Right hindlimb (tissue), 1 donor: ENCODE results near the gene KCNIP1.

Experiments
- DNase-seq: peaks from one replicate; pipeline ENCODE4 v3.0.0-alpha.2; 2018

KCNIP1 gene

DNA sequence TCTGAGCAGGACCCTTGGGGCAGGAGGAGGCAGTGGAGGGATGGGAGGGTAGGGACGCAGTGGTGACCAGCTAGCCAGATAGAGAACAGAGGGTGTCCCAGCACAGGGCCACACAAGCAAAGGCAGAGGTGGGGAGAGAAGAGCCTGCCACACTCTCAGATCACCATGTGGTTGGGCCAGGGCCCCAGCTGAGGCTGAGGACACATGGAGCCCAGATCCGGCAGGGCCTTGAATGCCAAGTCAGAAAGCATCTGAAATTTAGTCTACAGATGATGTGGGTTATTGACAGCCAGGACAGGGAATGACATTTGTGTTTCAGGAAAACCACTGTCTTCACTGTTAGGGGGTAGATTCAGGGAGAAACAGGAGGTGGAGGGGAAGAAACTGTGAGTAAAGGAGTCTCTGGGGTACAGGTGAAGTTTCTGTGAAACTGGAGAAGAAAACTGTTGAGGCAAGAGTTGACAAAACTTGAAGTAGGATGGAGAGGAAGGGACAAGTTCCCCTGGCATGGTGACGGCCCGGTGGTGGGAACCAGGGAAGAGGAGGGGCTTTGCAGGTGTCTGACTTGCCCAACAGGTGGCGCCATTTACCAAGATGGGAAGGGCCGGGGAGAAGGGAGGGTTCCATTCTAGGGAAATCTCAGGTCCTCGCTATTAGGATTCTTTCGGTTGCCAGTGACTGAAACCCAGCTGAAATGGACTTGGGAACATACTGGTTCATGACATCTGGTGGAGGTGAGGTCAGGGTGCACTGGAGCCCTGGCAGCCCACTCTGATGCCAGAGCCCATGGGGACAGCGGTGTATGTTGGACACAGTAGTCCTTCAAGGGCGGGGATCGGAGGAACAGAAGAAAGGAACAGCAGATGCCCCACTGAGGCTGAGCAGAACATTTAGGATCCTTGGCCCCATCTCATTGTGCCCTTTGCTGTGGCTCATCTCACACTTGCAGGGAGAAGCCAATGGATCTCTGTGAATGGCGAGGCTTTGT lies 100.1 kb downstream of the KCNIP1 start:
- peak; percentile 67 for DNase-seq

DNA sequence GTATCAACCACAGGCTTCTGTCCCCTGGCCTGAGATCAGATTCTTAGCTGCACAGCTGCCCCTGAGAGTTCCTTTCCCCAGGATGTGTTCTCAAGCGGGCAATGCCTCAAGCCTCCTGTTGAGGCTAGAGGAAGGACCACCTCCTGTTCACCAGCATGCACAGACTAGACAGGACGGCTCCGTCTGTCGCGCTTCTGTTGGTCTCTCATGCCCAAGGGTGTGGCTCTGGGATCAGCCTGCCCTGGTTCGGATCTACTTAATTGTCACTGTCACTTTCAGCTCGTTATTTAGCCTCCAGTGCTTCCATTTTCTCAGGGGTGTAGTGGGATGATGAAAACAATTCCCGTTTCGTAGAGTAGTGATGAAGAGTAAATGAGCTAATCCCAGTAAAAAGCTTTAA lies 103.1 kb downstream of the KCNIP1 start:
- DNase-seq = no peak

DNA sequence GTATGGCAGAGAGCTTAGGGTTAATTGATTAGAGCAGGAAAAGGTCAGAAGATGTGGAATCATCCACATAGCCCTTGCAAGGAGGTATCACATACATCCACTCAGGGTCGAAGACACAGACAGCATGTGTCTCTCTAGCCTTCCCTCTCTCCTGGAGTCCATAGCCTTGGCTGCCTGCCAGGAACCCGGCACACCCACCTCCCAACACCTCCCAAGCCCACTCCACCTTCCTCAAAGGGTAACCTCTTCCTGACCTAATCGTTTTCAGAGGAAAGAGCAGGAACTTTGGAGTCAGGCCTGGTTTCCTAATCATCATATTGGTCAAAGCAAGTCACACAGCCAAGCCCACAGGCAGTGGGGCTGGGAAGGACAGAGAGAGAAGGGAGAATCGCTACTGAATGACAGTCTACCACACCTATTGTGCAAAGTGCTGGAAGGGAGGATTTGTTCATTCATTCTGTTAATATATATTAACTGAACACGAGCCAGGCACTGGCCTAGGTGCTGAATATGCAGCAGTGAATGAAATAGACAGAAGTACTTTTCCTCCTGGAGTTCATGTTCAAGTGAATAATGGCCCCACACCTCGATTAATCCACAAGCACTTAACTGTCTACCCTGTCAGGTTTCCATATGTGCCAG lies 107.8 kb downstream of the KCNIP1 start:
- no peak for DNase-seq

DNA sequence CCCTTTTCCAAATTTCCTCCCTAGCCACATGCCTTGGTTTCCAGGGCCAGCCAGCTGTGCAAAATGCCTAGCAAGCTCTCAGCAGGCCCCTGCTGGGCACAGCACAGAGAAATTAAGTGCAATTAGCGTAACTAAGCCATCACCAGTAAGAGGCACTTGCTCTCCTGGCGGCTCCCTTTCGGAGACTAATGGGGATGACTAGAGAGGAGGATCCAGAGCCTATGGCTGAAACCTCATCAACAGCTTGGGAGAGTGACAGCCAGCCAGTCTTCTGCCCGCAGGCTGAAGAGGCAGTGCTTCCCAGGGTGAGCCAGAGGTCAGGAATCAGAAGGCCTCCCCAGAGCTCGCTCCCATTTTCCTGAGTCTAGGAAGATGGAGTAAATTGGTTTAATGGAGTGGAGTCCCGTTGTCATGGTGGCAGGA lies 108.4 kb downstream of the KCNIP1 start:
- no peak for DNase-seq

GRCh38 chr5:170614065-170614490 lies 110.3 kb downstream of the KCNIP1 start:
- no peak for DNase-seq

GRCh38 chr5:170614720-170615119 lies 110.9 kb downstream of the KCNIP1 start:
- DNase-seq = no peak

GRCh38 chr5:170617533-170618490 lies 114.0 kb downstream of the KCNIP1 start:
- no peak for DNase-seq

DNA sequence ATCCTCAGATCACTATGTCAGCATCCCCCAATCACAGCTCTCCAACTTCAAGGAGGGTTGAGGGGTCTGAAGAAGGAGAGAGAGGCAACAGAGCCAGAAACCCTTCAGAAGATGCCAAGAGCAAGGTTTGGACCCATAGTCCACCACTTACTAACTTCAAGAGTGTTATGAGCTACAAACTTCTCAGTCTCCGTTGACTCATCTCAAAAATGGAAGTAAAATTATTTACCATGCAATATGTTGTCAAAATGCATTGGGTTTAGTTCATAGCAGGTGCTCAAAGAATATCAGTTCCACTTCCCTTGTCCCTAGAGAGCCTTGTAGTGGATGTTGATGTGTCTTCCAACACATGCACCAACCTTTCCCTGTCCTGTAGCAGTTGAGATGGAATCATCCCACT lies 116.0 kb downstream of the KCNIP1 start:
- no peak for DNase-seq

DNA sequence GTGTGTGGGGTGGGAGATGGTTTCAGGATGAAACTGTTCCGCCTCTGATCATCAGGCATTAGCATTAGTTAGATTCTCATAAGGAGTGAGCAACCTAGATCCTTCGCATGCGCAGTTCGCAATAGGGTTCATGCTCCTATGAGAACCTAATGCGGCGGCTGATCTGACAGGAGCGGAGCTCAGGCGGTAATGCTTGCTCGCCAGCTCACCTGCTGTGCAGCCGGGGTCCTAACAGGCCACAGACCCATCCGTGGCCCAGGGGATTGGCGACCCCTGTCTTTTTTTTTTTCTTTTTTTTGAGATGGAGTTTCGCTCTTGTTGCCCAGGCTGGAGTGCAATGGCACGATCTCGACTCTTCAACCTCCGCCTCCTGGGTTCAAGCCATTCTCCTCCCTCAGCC lies 119.1 kb downstream of the KCNIP1 start:
- DNase-seq = no peak

GRCh38 chr5:170623576-170624181 lies 119.9 kb downstream of the KCNIP1 start:
- peak; percentile 52 for DNase-seq

- DNase-seq = no peak
These were observed 121.7 kb downstream of the KCNIP1 start for GRCh38 chr5:170625221-170626165.

DNA sequence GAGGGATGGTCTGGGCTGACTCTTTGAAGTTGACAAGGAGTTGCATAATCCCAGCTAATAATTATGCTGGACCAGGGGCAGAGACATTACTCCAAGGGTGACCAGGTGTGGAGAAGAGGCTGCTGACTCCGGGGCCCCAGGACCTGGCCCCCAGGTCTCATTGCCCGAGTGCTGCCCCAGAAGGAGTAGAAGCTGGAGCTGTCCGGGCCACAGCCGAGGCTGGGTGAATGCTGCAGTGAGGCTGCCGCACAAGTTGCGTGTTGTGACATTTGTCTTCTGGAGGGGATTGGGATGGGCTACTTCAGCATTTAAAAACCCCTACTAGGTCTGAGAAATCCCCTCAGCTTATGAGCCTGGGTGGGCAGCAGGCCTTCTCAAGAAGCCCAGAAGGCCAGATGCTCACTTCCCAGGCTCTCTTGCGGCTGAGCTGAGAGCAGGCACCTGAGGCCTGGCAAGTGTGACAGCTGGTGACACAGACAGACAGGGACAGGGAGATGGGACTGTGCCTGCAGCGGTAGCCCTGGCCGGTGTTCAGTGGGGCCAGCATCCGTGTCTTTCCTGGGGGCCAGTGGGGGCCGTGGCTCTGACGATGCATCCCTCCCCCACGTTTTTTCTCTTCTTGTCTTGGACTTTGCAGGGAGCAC lies 122.8 kb downstream of the KCNIP1 start:
- no peak for DNase-seq

DNA sequence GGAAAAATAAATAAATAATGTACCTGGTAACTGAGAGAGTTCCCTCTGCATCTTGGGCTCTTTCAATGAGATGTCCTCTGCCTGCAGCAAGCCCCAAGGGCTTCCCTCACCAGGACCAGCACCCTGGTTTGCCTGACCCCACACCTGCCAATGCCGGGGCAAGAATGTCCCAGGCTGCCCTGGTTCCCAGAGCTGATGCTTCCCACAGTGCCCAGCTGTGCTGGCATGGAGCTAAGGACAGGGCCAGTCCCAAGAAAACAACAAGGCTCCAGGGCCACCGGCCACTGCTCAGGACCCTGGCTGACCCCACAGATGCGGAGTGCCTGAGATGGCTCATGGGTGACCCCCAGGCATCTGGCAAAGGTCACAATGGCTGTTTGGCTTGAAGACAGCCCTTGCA lies 123.5 kb downstream of the KCNIP1 start:
- DNase-seq = no peak

GRCh38 chr5:170628028-170628427 lies 124.2 kb downstream of the KCNIP1 start:
- no peak for DNase-seq

DNA sequence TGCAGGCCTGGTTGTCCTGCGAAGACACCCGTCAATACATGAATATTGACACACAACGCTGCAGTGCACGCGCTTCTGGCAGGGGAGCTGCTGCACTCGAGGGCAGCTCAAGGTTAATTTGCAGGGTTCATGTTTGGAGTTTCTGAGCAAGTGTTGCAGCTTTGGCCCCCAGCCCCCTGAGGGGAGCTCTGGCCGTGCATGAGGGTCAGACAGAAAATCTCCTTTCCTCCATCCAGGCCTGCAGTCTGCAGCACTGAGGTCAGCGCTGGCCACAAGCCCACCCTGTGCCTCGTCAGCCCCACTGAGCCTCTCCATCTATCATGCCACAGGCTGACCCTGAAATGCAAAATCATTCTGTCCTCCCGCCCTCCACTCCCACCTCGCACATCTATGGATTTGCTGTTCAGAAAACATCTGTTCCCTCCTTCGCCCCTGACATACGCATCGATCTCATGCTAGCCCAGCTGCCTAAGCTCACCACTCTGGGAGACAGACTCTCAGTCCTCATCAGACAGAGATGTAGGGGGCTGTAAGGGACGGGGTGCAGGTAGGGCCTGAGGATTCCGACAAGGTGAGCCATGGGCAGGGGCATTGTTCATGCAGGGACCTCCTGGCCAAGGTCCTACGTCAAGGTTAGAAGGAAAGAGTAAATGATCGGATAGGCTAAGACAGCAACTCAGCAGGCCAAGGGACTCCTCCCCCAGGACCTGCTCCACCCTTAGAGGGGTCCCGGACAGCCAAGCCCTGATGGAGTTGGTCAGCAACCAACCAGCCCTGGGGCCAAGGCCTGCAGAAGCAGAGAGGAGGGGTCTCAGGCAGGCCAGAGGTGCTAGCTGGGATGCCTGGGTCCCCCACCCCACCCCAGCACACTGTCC lies 125.1 kb downstream of the KCNIP1 start:
- DNase-seq = no peak

GRCh38 chr5:170629566-170630175 lies 125.9 kb downstream of the KCNIP1 start:
- DNase-seq = no peak

DNA sequence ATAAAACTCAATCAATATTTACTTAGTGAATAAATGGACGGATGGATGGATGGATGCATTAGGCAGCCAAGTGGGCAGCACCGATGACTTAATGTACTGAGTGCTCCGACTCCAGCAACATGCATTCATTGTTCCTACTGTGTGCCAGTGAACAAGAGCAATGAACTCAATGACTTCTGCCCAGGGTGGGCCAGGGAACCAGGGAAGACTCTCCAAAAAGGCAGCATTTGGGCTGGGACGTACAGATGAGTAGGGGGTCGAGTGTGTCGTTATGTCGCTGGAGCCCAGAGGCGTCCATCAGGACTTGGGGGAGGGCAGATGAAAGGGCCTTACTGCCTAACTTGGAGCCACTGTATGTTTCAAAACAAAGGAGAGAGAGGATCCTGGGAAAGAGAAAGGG lies 126.4 kb downstream of the KCNIP1 start:
- DNase-seq = no peak

GRCh38 chr5:170630711-170631141 lies 126.9 kb downstream of the KCNIP1 start:
- no peak for DNase-seq
